Muscle layer of duodenum (tissue), 2 donors: ENCODE results near the gene VANGL1.

Source experiments
- H3K27ac ChIP-seq: one replicate; pipeline ENCODE4 v1.7.0; 2013; ENCODE audit warnings: mild to moderate bottlenecking, low read length
- H3K27me3 ChIP-seq: one replicate; pipeline ENCODE4 v1.7.0; 2013; ENCODE audit warnings: low read depth, mild to moderate bottlenecking, control low read depth, low read length
- H3K36me3 ChIP-seq, 2 donors: one replicate each; pipeline ENCODE4 v1.7.0; 2013; ENCODE audit warnings: low read length in 2 of 2, control low read depth in 1 of 2, mild to moderate bottlenecking in 1 of 2; ENCODE audit not compliant: insufficient read depth in 2 of 2, control insufficient read depth in 1 of 2
- H3K4me1 ChIP-seq, 2 donors: one replicate each; pipeline ENCODE4 v1.7.0; 2013; ENCODE audit warnings: low read length in 2 of 2, mild to moderate bottlenecking in 2 of 2, control low read depth in 1 of 2, moderate library complexity in 1 of 2; ENCODE audit not compliant: insufficient read depth in 2 of 2, control insufficient read depth in 1 of 2
- H3K4me3 ChIP-seq, 2 donors: one replicate each; pipeline ENCODE4 v1.7.0; 2013; ENCODE audit warnings: low read length in 2 of 2, low read depth in 1 of 2, mild to moderate bottlenecking in 1 of 2
- H3K9me3 ChIP-seq, 2 donors: one replicate each; pipeline ENCODE4 v1.7.0; 2013; ENCODE audit warnings: low read length in 2 of 2, control low read depth in 1 of 2, mild to moderate bottlenecking in 1 of 2; ENCODE audit not compliant: control insufficient read depth in 1 of 2
- donor health status: healthy.

VANGL1 gene

DNA sequence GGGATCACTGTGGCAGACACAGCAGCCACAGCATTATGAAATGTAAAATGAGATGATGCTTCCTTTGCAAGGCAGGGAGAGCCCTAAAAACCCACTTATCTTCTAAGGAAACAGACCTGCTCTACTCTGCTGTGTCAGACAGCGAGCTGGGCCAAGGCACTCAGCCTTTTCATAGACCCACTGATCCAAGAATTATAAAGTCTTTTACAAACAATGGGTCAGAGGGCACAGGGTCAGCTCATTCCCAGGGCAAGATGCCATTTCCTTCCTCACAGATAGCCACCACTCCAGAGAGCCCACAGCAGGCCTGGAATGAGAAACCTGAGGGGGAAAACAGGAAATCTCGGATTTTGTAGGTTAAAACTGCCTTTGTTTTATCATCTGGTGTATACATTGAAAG lies 83.8 kb downstream of the VANGL1 start:
- H3K4me1 ChIP-seq: peaks cover 0 to 8% of the 10 kb centered on the region in 2 donors
- H3K36me3 ChIP-seq: no peaks in the 10 kb centered on the region
- peak overlapping the region; percentile 36 for H3K27ac ChIP-seq

GRCh38 chr1:115726161-115726560 lies 84.4 kb downstream of the VANGL1 start:
- Histone ChIP-seq H3K9me3 (no peaks in the 10 kb centered on the region), H3K27me3 (no peaks in the 10 kb centered on the region), H3K27ac (peak overlapping the region; percentile 36), H3K4me3 (no peak overlapping the region), H3K36me3 (no peaks in the 10 kb centered on the region), H3K4me1 (peaks cover 0 to 8% of the 10 kb centered on the region in 2 donors)

More for the DNA sequence above, 83.8 kb downstream of the VANGL1 start:
- Histone ChIP-seq H3K9me3 (no peaks in the 10 kb centered on the region), H3K4me3 (no peak overlapping the region), H3K27me3 (no peaks in the 10 kb centered on the region)

DNA sequence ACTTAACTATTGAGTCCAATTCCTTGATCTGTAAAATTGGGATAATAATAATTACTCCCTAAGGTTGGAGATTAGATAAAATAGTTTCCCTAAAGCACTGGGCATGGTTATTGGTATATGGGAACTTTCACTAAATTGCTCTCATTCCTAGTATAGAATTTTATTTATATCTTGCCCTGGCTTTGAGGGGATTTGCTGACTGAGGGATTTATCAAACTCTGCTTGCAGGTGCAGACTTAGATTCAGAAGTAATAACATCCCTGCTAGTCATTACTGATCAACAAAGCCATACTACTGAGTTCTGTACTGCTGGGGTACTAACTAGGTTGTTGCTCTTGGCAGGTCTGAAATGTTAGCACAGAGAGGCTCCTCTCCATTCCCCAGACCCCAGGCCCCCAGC lies 84.8 kb downstream of the VANGL1 start:
- no peaks in the 10 kb centered on the region for H3K27me3 ChIP-seq
- peaks cover 0 to 8% of the 10 kb centered on the region in 2 donors for H3K4me1 ChIP-seq
- no peaks in the 10 kb centered on the region for H3K9me3 ChIP-seq
- H3K4me3 ChIP-seq: no peak overlapping the region
- no peaks in the 10 kb centered on the region for H3K36me3 ChIP-seq
- H3K27ac ChIP-seq: no peak overlapping the region

DNA sequence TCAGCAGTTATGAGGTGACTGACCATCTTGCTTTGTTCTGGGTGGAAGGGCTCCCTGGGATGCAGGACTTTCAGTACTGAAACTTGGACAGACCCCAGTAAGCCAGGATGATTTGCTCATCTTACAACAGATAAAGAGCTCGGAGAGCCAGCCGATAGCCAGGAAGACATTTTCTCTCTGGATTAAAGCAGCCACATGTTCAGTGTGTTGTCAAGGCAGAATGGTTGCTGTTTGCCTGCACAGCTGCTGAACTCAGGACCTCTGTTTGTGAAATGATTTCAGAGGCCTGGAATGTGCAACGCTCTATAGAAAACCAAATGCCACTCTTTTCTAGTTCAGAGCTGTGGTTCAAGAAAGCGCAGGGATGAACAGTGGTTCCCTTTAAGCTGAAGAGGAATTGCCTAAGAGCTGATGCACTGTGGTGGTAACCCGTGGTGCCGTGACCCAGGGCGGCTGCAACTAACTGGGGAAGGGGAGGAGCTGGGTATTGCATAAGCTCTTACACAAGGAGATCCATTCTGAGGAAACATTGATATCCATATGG lies 86.0 kb downstream of the VANGL1 start:
- H3K27ac ChIP-seq: peak overlapping the region; percentile 76

GRCh38 chr1:115728341-115728740 lies 86.6 kb downstream of the VANGL1 start:
- Histone ChIP-seq H3K4me1 (peaks cover 0 to 8% of the 10 kb centered on the region in 2 donors), H3K4me3 (no peak overlapping the region), H3K27ac (peak overlapping the region; percentile 76), H3K27me3 (no peaks in the 10 kb centered on the region), H3K9me3 (no peaks in the 10 kb centered on the region), H3K36me3 (no peaks in the 10 kb centered on the region)

More for the DNA sequence above, 86.0 kb downstream of the VANGL1 start:
- Histone ChIP-seq H3K36me3 (no peaks in the 10 kb centered on the region), H3K27me3 (no peaks in the 10 kb centered on the region), H3K4me3 (no peak overlapping the region), H3K4me1 (peaks cover 0 to 8% of the 10 kb centered on the region in 2 donors), H3K9me3 (no peaks in the 10 kb centered on the region)

DNA sequence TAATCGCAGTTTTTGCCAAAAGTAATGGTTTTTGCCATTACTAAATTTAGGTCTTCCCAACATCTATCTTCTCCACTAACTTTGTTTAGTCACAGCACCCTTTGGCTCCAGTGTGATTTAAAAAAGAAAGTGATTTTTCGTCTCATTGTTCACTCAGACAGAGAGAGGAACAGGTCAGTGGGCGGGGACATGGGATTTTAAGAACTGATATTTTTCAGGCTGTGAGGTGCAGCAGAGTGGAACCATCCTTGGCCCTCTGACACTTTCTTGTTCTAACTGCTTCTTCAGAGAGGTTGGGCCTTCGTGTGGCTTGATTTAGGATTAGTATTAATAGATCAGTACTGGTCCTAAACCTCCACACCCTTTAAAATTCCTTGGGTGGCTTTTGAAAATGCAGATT lies 88.0 kb downstream of the VANGL1 start:
- H3K4me1 ChIP-seq: peaks cover 0 to 8% of the 10 kb centered on the region in 2 donors
- no peak overlapping the region for H3K4me3 ChIP-seq
- H3K27ac ChIP-seq: no peak overlapping the region
- H3K27me3 ChIP-seq: no peaks in the 10 kb centered on the region
- no peaks in the 10 kb centered on the region for H3K36me3 ChIP-seq
- no peaks in the 10 kb centered on the region for H3K9me3 ChIP-seq

- Histone ChIP-seq H3K4me1 (peaks cover 0 to 5% of the 10 kb centered on the region in 2 donors), H3K27ac (no peak overlapping the region), H3K4me3 (no peak overlapping the region), H3K36me3 (no peaks in the 10 kb centered on the region), H3K9me3 (no peaks in the 10 kb centered on the region), H3K27me3 (no peaks in the 10 kb centered on the region)
Measured at GRCh38 chr1:115732316-115732715, 90.5 kb downstream of the VANGL1 start.

DNA sequence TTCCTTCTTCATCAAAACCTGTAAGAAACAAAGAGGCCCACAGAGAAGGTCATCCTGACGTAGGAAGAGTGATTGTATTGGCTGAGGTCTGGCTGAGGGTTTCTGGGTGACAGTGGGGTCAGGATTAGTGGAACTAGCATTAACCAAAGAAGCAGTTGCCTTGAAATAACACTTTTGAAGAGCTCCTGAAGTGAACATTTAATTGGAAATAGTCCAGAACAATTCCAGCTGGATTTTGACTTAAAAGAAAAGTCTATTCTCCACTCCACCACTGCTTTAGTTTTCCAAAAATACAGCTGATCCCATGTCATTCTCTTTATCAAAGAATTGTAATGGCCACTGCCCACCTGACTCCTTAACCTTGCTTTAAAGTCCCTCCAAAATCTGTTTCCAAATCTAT lies 99.0 kb downstream of the VANGL1 start:
- H3K27me3 ChIP-seq: no peaks in the 10 kb centered on the region
- H3K27ac ChIP-seq: no peak overlapping the region
- H3K4me3 ChIP-seq: no peak overlapping the region
- no peaks in the 10 kb centered on the region for H3K9me3 ChIP-seq
- H3K4me1 ChIP-seq: no peaks in the 10 kb centered on the region
- H3K36me3 ChIP-seq: peaks cover 0 to 3% of the 10 kb centered on the region in 2 donors

- Histone ChIP-seq H3K4me3 (no peak overlapping the region), H3K27ac (no peak overlapping the region), H3K36me3 (no peaks in the 10 kb centered on the region), H3K9me3 (no peaks in the 10 kb centered on the region), H3K4me1 (peaks cover 0 to 6% of the 10 kb centered on the region in 2 donors), H3K27me3 (no peaks in the 10 kb centered on the region)
Measured at GRCh38 chr1:115744646-115745275, 103.0 kb downstream of the VANGL1 start.

DNA sequence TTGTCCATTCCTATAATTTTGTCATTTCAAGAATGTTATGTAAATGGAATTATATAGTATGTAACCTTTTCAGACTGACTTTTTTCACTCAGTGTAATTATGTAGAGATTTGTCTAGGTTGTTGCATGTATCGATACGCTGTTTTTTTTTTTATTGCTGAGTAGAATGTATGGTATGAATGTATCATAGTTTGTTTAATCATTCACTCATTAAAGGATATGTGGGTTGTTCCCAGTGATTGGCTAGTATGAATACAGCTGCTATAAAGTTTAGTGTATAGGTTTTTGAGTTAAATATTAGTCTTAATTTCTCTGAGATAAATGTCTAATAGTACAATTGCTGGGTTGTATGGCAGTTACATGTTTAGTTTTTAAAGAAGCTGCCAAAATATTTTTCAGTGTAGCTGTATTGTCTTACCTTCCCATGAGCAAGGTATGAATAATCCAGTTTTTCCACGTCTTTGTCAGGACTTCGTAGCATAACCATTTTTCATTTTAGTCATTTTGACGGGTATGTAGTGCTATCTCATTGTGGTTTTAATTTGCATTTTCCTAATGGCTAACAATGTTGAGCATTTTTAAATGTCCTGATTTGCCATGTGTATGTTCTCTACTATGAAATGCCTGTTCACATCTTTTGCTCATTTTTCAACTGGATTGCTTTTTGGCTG lies 104.4 kb downstream of the VANGL1 start:
- H3K9me3 ChIP-seq: no peaks in the 10 kb centered on the region
- H3K4me3 ChIP-seq: no peak overlapping the region
- no peaks in the 10 kb centered on the region for H3K27me3 ChIP-seq
- no peaks in the 10 kb centered on the region for H3K36me3 ChIP-seq
- peaks cover 0 to 6% of the 10 kb centered on the region in 2 donors for H3K4me1 ChIP-seq
- H3K27ac ChIP-seq: no peak overlapping the region
